Suppressor macrophage (primary cell): ENCODE measurements around the gene TKTL1.
"Not testable (repeated sequence)": the region's sequence is repeated elsewhere in the genome, so short reads cannot be mapped to it uniquely, and the experiment has no call there.

ENCODE experiments used
- DNase-seq, 4 experiments: peaks; one replicate each; pipeline ENCODE4 v3.0.0-alpha.2; 2020 to 2022

TKTL1 gene

DNA sequence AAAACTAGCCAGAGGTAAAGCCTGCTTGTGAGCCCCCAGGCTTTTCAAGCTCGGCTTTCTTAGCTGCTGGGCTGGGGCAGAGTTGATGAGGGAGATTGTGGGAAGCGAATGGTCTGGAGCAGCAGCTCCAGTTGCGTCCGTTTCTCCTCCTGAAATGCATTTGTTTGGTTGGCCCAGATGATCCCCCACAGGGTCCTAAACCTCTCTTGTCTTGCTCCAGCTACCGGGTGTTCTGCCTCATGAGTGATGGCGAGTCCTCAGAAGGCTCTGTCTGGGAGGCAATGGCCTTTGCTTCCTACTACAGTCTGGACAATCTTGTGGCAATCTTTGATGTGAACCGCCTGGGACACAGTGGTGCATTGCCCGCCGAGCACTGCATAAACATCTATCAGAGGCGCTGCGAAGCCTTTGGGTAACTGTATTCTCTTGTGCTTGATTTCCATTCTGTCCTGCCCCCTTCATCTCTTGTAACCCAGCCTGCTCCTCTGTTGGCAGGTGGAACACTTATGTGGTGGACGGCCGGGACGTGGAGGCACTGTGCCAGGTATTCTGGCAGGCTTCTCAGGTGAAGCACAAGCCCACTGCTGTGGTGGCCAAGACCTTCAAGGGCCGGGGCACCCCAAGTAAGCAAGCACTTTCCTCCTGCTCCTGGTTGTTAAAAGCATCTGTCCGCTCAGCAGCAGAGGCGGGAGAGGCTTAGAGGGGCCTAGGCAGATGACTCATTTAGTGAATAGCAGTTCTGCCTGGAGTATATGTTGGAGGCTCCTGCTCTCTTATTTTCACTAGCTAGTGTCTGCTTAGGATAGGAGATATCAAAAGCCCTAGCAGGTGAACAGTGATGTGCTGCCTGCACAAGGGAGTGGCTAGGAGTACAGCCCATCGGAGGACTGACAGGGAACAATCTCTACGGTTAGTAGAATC is 15.3 kb downstream of the TKTL1 start:
- DNase-seq = no peak

DNA sequence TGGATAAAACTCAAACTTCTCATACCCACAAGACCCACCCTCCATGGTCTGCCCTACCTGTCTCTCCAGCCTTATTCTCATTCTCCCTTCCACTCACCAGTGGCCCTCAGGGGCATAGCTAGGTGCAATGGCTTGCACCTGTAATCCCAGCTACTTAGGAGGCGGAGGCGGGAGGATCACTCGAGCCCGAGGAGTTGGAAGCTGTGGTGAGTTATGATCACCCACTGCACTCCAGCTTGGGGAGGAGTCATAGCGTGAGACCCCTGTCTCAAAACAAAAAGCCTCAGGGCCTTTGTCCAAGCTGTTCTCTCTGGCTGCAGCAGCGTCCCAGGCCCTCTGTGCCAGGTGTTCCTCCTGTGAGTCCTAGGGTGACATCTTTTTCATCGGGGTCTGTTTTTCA is 16.5 kb downstream of the TKTL1 start:
- no peak for DNase-seq

DNA sequence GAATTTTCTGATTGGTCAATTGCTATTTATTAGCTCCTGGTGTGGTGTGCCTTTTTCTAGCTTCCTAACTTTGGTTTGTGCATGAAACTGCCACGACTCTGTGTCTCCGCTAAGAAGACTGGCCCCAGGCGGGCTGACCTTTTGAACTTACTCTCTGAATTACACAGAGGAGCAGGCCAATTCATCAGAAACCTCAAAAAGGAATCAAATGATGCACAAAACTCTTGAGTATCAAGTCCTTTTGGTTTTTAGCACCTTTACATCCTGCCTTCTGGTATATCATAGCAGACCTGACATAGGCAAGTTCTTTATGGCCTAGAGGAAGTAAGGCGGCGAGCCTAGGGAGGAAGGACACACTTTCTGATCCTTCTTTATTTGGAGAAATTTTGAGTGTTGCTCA is 17.6 kb downstream of the TKTL1 start:
- DNase-seq = peak in 3 of 4 experiments; percentile 6 to 28 (median 7)

DNA sequence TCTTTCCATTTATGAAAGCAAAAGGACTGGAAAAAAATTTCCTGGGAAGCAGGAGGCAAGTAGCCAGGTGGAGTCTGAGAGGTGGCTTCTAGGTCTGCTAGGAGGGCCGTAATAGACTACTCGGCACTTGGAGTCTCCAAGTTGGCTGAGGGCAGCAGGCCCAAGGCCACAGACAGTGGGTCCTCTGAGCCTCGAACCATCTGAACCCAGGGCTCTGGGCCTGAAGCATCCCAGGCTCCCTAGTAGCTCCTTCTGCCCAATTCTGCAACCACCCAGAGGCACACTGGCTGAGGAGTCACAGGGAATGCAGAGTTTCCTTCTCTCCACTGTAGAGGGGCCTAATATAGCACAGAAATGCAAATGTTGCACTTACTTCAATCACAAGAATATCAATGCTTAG is 19.8 kb downstream of the TKTL1 start:
- DNase-seq = no peak

DNA sequence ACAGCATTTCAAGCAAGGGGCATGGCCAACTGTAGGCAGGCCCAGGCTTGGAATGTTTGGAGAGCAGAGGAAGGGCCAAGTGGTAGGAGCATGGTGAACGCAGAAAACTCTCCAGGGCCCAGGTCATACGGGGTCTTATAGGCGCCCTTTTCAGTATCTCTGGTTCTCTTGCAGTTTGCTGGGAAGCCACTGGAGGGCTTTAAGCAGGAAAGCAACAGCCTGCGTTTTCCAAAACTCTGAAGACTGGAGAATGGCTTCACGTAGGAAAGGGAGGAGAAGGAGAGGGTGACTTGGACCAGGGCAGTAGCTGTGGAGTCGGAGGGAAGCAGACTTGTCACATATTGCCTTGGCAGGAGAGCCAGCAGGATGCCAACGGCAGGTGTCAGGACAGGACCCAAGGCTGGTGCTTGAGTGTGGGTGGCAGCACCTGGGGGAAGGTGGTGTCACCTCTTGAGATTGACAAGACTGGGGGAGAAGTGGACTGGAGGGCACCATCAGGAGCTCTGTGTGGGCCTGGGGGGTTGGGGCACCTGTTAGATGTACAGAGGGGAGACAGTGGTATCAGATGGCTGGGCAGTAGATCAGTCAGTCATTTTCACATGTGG is 21.9 kb downstream of the TKTL1 start:
- DNase-seq = peak in 3 of 4 experiments; percentile 25 to 40 (median 36)

DNA sequence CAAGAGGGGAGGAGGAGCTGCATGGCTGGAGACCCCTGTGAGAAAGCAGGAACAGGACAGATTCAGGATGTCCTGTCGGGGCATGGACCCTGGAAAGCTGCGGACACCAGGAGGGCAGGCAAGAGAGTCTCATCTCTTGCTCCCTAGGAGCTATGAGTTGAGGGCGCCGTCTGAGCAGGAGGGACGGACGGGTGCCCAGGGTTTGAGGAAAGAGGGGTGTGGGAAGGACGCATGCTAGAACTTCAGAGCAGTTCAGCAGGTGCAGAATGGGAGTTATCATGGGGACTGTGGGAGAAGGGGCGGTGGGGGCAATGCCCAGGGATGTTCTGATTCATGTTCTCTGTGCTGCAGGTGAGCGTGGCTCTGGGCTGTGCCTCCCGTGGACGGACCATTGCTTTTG is 24.8 kb downstream of the TKTL1 start:
- no peak for DNase-seq

DNA sequence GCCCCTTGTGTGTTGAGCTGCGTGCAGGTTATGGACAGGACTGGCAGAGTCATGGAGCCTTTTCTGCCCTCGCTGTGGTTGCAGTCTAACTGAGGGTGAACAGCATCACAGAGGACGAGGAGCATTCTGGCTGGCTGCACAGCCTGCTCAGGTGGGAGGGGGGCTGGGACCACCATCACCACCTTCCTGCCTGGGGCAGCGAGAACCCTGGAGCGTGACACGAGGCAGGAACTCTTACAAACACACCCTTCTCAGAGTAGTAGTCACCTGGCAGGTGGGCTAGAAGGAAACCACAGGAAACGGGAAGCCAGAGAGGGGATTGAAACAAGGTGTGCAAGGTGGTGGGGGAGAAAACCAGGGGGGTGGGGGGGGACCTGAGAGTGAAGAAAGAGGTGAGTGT is 25.6 kb downstream of the TKTL1 start:
- DNase-seq = no peak

DNA sequence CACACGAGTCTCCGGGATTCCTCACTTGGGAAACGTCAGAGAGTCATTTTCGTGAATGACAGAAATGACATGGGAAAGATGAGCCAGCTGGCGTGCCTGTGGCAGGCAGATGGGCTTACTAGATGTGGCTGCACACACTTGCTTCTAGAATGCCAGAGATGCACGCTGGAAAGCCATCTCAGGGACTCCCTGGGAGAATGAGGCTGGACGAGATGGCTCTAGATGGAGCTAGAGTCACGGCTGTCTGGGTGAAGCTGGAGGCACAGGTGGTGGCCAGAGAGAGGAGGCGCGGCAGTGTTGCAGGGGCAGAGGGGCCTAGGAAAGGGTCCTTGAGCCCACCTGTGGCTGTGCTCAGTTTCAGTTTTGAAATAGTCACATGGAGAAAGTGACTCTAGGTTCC is 26.0 kb downstream of the TKTL1 start:
- no peak for DNase-seq

DNA sequence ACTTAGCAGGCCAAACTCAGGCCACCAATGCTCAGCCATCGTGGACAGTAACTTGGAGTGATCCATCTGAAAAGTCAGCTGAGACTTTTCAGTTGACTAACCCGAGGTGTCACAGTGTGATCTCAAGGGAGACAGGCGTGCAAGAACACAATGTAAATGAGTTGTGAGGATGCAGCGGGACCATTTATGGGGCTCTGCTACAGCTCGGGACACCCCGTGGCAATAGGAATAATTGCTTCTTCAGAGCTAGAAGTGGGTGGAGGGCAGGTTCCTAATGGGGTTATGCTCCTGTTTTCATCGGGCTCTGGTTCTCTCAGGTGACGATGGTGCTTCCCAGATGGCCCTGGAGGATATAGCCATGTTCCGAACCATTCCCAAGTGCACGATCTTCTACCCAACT is 27.3 kb downstream of the TKTL1 start:
- no peak for DNase-seq

DNA sequence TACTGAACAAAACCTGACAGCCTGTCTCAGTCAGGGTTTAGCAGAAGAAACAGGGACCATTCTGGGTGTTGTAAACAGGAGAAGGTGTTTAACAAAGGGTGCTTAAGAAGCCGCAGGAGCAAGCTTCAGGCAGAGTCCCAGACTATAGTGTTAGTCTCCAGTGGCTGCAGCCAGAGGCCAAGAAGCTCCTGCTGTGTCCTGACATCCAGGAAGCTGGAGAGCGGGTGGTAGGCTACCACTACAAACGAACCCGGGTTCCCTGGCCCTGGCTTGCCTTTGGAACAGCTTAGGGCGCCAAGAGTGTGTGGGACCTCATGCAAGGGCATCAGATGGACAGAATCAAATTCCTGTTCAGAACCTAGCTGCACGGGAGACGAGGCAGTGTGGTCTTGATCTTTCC is 27.9 kb downstream of the TKTL1 start:
- DNase-seq = no peak

DNA sequence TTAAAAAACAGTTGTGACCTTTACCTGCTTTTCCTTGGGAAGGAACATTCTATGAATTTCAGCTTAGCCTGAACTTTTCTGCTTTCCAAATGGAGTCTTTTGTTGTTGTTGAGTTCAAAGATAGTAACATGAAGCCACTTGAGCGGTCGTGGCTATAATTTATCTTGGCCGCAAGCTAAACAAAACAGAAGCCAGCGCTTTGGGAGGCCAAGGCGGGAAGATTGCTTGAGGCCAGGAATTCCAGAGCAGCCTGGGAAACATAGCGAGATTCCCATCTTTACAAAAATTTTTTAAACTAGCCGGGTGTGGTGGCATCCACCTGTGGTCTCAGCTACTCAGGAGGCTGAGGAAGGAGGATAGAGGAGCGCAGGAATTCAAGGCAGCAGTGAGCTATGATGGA is 29.9 kb downstream of the TKTL1 start:
- no peak for DNase-seq

DNA sequence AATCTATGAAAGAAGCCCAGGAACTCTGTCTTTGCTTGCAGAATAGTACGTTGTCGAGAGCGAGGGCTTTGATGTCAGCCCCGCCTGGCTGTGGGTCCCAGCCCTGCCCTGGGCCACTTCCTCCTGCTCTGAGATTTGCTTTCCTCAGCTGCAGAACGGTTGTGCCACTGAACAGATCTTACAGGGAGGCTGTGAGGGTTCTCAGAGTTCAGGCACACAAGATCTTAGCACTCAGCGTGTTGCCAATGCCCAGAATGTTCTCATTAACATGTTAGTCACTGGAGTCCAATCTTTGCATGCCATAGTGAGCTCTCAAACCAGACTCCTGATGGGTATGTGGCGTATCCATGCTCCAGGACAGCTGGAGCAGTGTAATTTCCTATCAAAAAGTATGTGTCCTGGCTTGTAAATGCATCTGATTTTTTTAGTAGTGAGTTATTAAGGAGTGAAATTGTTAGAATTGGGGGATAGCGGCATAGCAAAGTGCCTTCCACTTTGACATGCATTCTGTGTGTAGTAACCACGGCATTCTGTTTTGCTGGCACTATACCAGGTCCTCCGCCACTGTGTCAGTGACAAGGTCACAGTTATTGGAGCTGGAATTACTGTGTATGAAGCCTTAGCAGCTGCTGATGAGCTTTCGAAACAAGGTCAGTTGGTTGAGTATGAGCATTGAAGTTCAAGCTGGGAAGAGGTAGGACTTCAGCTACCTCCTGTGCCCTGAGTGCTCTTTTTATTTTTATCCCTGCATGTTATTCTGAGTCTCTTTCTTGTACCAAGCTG is 31.6 kb downstream of the TKTL1 start:
- DNase-seq = peak; percentile 10 to 60 (median 48)

DNA sequence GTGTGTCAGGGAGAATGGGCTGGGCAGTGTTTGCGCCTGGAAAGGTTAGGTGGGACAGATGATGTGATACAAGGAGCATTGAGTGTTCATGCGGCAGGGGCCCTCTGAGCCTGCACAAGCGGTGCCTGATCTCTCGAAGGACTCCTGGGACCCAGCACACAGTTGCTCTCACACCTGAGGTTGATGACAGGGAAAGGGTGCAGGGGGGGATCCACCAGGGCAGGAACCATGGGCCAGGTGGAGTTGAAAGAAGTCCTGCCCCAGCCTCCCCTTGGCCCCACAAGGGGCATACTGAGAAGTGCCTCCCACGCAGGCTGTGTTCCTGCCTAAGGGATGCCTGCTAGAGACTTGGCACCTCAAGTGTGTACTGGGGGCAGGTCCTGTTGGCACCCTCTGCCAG is 33.1 kb downstream of the TKTL1 start:
- no peak for DNase-seq

DNA sequence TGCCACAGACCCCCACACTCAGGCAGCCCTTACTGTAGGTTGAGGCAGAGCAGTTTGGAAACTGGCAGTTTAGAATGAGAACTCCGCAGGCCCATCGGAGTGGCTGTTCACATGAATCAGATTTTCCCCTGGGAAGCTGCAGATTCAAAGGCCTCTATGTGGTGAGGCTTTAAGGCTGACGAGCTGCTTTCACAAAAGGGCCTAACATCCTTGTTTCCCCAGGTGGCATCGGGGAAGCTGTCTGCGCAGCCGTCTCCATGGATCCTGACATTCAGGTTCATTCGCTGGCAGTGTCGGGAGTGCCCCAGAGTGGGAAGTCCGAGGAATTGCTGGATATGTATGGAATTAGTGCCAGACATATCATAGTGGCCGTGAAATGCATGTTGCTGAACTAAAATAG is 33.7 kb downstream of the TKTL1 start:
- no peak for DNase-seq

DNA sequence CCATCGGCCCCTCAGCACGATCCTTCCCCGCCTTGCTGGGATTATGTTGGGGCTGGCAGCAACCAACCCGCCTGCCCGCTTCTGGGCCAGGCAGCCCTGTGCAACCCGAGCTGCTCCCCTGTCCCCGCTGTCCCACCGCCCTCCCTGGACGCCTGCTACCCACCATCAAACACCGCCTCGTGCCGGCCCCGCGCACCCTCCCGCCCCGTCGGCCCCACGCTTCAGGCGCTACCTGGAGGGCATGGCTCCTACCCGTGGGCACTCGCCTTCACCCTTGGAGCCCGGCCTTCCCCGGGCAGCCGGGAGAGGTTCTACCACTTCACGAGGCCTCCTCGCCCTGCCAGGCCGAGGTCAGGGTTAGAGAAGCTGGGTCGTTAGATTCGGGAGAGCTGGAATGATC is 37.0 kb downstream of the TKTL1 start:
- no peak for DNase-seq

DNA sequence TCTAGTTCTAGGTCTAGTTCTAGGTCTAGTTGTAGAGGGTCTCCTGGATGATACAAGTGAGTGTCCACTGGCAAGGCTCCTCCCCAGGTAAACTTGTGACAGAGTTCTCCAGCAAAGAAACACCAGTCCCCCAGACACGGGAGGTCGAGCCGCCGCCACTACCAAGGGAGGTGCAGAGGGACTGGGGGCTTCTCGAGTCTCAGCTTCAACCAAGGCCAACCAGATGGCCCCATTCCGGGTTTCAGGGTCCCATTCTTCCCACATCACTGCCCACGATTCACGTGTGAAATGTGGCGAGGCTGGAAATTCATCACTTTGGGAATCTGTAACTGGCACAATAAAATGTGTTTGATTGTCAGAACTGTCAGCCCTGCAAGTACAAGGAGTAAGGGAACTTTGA is 37.5 kb downstream of the TKTL1 start:
- no peak for DNase-seq

DNA sequence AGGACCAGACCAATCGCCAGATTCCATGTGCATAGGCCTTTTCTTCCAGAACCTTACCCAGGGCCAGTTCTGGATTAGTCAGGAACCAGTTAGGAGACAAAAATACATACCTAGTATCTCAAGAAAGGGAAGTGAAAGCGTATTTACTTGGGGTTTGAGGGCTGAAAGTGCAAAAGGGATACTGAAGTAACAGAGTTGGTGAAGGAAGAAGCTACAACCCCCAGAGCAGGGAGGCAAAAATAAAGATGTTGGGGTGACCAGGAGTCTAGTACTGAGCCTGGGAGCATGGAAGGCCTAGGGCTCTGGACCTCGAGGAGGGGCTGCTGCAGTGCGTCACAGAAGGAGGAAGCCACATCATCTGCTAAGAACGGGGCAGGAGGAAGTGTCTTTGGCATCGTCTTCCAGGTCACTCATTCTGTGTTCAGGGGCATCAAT is 38.3 kb downstream of the TKTL1 start:
- peak; percentile 35 to 62 (median 50) for DNase-seq

DNA sequence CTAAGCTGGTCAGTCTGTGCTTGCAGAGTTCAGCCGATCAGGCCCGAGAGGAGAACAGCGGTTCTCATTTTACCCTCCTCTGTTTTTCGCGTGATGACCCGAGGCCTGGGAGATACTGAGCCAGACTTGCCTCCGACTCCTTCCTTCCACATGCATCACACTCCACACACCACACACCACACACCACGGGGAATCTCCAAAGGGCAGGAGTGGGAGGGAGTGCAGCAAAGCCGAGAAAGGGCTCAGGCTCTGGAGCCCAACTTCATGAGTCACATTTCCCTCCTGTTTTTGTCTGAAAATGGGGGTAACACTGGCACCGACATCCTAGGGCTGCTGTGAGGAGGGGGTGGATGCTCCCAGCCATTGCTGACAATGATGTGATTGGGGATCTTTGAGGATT is 38.9 kb downstream of the TKTL1 start:
- peak; percentile 31 to 70 (median 54) for DNase-seq

DNA sequence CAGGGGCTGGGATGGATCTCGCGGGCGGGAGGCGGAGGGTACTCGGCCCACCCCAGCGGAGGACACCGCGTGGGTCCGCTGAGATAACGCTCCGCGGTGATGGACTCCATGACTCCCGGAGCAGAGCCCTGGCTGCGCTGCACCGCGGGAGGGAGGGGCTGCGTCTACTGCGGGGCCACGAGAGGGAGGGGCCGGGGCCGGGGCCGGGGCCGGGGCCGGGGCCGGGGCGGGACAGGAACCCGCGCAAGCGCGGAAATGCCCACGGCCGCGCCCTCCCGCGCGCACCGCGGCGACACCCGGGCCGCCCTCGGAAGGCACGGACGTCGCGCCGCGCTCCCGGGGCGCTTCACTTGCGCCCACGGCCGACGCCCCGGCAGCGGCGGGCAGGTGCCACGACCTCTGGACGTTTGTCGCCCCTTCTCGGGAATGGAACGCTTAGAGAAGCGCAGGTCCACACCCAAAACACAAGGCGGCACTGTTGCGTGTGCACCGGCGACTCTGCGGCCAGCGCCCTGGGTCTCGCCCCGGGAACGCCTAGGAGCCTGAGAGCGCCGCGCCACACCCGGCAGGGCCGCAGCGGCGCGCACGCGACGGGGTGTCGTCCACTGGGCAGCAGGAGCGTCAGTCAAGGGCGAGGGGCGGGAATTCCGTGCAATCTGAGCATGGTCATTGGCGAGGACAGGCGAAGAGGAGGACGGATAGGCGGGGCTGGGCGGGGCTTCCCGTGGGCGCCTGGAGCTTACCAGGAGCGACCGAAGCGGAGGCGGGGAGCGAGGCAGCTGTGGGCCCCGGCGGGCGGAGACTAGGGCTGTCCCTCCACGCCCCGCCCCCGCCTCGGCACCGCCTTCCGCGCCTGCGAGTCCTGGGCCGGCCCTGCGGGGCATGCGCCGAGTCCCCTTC is 46.1 kb downstream of the TKTL1 start:
- not testable (repeated sequence) for DNase-seq

DNA sequence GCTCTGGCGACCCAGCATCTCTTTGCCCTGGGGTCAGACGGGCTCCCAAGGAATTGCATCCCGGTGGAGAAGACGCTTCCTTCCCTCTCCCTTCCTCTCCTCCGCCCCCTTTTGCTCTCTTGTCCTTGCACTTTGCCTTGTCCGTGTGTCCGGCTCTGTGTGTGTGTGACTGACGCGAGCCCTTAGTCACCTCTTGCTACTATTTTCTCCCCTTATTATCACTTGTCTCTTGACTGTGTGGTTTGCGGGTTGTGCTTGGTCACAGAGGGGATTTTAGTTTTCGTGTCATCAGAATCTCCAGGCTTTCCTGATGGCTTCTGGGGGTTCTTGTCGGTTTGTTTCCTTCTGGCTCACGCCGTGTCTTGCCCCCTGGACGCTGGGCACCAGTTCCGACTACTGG is 47.5 kb downstream of the TKTL1 start:
- DNase-seq = not testable (repeated sequence)

DNA sequence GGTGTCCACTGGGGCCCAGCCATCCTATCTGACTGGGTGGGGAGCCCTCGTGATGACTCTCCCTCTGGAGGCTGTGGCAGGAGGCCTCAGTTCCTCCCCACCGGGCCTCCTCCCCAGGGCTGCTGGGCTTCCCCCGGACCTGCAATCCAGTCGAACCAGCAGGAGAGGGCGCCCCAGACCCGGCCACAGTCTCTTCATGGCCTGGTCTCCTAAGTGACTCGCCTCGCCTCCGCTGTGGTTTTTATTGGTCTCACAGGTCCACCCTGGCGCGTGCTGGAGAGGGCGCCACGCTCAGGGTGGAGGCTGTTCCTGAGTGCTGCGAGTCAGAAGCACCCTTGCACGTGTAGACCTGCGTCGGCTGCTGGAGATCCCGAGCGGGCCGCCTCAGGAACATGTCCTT is 48.0 kb downstream of the TKTL1 start:
- not testable (repeated sequence) for DNase-seq

DNA sequence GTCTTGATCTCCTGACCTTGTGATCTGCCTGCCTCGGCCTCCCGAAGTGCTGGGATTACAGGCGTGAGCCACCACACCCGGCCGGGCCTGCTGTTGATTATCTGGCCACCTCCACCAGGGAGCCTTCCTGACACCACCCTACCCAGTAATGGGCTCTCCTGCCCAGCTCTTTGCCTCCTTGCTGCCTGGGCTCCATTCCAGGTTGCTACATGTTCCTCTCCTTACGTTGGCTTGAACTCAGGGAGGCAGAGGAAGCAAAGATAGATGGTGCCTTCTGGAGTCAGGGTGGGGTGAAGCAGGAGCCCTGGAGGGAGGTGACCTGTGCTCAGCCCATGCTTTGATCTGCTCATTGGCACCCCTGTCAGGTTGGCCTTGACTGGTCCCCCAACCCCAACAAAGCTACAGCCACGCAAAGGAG is 52.5 kb downstream of the TKTL1 start:
- DNase-seq = peak in 1 of 4 experiments; percentile 2
